Muscle of arm (tissue), 12 donors: ENCODE results near the gene TTC38. TPM values are rescaled to one million over a fixed set of nuclear protein-coding genes. Genes with fewer than 3 reads are reported as not detected.
A peak's percentile ranks its signal among the peaks of the same experiment; 100 is the strongest.
"Not testable (repeated sequence)": the region's sequence is repeated elsewhere in the genome, so short reads cannot be mapped to it uniquely, and the experiment has no call there.

Experiments used
- DNase-seq: peaks from one replicate; pipeline ENCODE4 v3.0.0-alpha.2; 2013
- polyA plus RNA-seq, 12 donors: library from polyadenylated mRNA; unstranded; fragments of 120-200 nt; gene quantifications; one replicate each; pipeline ENCODE4 v1.2.1, GENCODE V29; 2013; ENCODE audit not compliant: insufficient read length in 12 of 12

Gene TTC38
- polyA plus RNA-seq, 12 donors = 15.9 to 31.8 (median 17.8) TPM; not detected in 1

GRCh38 chr22:46294784-46295183 is 27.0 kb downstream of the TTC38 start:
- DNase-seq = no peak

DNA sequence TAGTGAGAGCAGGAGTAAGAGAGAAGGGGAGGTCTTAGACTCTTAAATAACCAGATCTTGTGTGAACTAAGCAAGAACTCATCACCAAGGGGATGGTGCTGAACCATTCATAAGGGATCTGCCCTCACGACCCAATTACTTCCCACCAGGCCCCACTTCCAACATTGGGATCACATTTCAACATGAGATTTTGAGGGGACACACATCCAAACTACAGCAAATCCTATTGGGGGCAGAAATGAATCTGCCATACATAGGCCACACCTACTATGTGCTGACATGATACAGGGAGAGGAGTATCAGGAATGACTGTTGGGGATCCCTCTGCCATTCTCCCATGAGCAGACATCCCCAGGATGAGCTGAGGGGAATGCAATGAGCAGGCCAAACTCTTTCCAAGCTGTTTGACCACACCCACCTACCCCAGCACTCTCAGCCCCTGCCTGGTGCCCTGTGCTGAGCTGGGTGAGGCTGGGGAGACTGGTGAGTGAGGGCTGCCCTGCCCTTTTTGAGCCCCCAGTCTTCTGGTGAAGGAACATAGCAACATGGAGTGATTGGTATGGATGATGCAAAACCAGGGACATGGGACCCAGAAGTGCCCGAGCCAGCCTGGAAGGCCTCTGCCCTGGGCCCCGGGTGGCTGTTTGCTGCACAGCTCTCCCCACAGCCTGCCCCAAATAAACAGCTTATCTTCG is 27.6 kb downstream of the TTC38 start:
- DNase-seq = no peak

DNA sequence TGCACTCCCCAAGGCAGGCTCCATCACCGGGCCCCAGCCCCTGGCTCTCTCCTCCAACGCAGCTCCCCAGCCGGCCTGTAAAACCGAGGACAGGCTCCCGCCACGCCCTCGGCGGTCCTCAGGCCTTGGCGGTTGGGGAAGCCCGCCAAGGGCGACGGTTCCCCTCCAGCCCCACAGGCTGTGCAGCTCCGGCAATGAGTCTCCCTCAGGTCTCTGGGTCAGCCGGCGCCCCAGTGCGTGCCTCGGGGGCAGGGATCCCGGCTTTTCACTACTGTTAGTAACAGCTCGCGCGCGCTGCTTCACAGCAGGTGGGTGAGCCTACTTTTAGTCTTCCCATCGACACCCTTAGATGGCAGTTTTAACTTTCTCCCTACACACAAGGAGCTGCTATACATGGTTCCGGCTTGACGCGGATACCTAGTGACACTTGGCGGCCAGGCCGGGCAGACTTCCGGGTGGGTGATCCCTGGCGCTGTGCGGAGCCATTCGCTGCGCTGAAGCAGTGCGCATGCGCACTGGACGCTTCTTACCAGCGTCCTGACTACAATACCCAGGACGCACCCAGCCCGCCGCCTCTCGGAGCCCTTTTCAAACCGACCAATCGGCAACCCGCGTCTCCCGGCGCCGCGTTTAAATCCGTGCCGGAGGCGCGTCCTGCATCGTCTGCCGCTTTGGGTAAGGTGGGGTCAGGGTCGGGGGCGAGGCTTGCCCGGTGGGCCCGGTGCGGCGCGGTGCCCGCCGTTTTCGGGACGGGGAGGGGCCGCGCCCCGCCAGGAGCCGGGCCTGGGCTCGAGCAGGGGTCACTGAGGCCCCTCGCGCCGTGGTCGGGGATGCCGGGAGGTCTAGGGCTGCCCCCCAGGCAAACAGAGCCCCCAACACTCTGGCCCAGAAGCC is 28.7 kb downstream of the TTC38 start, which contains the start of gene GTSE1:
Gene GTSE1 (plus strand): TSS at position 614 of the 894 bp plus-strand sequence. CDS start 531 bp downstream, outside the sequence.
- DNase-seq = peak; percentile 98

DNA sequence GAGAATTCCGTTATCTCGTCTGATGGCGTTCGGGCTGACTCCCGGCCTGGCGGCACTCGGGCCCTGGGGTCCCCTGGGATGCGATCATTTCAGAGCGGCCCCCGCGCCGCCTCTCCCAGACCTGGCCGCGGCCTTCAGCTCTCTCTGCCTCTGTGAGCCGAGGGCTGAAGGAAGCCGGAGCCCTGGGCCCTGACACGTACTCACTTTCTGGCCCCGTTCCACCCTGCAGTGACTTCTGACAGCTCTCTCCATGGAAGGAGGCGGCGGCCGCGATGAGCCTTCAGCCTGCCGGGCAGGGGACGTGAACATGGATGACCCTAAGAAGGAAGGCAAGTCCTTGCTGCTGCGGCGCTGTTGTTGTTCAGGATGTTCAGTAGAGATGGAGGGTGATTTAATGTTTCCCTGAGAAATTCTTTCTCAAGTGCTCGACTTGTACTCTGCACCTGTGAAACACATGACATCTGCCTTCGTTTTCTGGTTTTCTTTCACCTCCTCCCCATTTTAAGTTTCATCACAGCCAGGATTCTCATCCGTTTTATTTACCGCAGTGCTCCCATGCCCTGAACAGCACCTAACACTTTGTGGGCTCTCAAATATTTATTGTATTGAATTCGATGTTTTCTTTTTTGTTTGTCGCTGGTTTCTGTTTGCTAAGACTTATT is 29.5 kb downstream of the TTC38 start:
- no peak for DNase-seq

DNA sequence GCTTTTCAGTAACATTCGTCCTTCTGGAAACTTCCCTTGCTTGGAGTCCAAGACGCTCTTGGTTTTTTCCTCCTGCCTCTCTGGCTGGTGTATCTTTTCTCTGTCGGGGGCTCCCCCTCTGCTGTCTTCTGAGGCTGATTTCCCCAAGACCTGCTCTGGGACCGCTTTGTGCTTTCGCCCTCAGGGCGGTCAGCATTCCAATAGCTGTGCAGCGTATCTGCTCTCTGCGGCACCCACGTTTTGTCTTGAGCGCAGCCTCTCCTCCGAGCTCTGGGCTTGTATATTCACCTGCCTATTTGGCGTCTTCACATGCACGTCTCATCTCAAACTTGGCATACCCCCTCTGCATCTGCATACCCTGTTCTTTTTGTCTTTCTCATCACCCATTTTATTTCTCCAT is 31.3 kb downstream of the TTC38 start:
- DNase-seq = no peak

- DNase-seq = no peak
These were observed 32.7 kb downstream of the TTC38 start for GRCh38 chr22:46300491-46300890.

- no peak for DNase-seq
These were observed 35.6 kb downstream of the TTC38 start for GRCh38 chr22:46303347-46303965.

- DNase-seq = no peak
These were observed 40.6 kb downstream of the TTC38 start for GRCh38 chr22:46308283-46308988.

GRCh38 chr22:46309526-46310085 is 41.8 kb downstream of the TTC38 start:
- DNase-seq = no peak

DNA sequence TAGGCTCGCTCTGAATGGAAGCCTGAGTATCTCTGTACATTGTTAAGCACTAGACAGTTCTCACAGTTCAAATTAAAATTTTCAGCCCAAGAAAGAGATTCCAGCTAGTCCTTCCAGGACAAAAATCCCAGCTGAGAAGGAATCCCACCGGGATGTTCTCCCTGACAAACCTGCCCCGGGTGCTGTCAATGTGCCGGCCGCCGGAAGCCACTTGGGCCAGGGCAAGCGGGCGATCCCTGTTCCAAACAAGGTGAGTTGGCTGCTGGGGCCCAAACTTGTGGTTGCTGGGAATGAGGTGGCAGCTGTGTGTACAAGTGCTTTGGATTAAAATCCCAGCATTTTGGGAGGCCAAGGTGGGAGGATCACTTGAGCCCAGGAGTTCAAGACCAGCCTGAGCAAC is 44.2 kb downstream of the TTC38 start:
- DNase-seq = no peak

GRCh38 chr22:46312848-46313247 is 45.0 kb downstream of the TTC38 start:
- DNase-seq = not testable (repeated sequence)

- DNase-seq = no peak
These were observed 48.2 kb downstream of the TTC38 start for GRCh38 chr22:46315976-46316375.

DNA sequence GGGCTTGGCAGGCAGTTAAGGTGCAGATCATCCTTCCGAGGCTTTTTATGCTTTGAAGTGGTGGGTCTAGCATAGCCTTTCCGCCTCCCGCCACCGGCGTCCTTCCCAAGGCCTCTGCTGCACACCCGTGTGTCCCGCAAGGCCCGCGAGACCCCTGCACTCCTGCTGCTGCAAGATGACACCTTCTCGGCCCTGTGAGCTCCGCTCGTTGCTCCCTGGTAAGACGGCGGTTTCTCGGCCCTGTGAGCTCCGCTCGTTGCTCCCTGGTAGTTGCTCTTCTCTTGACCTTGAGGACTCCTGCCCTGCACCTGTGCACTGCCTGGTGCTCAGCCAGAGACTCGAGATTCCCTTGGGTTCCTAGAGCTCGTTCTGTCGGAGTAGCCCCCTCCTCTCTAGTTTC is 49.8 kb downstream of the TTC38 start:
- DNase-seq = no peak

- no peak for DNase-seq
These were observed 50.8 kb downstream of the TTC38 start for GRCh38 chr22:46318576-46318975.

GRCh38 chr22:46319319-46319718 is 51.5 kb downstream of the TTC38 start:
- no peak for DNase-seq

DNA sequence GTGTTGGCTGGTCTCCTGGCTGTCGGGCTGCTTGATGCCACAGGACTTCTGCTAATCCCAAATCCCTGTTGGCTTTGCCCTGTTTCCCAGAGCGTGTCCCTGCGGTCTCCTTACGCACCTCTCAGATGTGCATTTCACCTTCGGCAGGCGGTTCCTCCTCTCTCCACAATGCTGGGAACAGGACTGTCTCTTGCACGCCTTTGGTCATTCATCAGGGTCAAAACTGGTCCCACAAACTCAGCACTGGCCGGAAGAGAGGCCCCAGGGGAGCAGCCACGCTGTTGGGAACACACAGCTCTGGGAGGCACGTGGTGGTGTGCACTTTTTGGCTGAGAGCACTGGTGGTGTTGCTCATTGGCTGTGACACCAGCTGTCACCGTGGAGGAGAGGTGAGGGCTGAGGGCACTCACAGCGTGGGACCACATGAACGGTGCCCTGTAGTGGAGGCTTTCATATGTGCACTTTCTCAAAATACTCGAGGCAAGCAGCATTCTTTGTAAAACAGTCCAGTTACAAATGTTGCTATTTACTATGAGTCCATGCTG is 52.4 kb downstream of the TTC38 start:
- DNase-seq = no peak

GRCh38 chr22:46320716-46321386 is 53.0 kb downstream of the TTC38 start:
- no peak for DNase-seq

GRCh38 chr22:46322711-46323110 is 54.9 kb downstream of the TTC38 start:
- no peak for DNase-seq

- DNase-seq = no peak
These were observed 55.4 kb downstream of the TTC38 start for GRCh38 chr22:46323162-46323561.

DNA sequence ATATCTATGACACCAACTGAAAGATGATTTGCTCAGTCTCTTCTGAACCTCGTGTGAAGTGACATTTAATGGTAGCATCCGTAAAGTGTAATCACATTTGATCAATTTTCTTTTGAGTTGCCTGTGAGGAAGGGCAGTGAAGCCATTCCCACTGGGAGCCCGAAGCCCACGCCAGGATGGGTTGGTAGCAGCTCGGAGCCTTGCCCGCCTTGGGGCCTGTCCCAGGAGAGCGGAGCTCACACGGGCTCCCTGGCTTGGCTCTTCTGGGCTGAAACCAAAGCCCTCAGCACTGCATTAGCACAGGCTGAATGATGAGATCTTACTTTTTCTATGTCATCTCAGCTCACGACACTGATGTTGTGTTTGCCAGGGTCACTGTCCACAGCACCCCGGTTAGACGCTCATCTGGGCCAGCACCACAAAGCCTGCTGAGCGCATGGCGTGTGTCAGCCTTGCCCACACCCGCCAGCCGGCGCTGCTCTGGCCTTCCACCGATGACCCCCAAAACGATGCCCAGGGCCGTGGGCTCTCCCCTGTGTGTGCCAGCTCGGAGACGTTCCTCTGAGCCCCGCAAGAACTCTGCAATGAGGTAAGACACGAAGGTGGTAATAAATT is 58.4 kb downstream of the TTC38 start:
- no peak for DNase-seq
